Endothelial cell of umbilical vein (primary cell): ENCODE data around the gene DMD. TPM values are rescaled to one million over a fixed set of nuclear protein-coding genes. Genes with fewer than 3 reads are reported as not detected.

Source experiments
- BruUV-seq: library from RNA; stranded (reverse); fragments of 400-500 nt; replicated peaks from 2 replicates; lab custom pipeline; 2021; lab: Mats Ljungman, UMichigan
- CTCF ChIA-PET: fragments of 300-600, 350-600 bp; sonication (Branson Sonifier 250); formaldehyde crosslinking; loops from one replicate; lab custom pipeline; 2021; ENCODE audit warnings: antibody characterized with exemption, inconsistent platforms; lab: Charles Lee
- POLR2A ChIA-PET: fragments of 300-600, 350-600 bp; sonication (Branson Sonifier 250); formaldehyde crosslinking; loops from one replicate; lab custom pipeline; 2021; ENCODE audit warnings: antibody characterized with exemption, inconsistent platforms; lab: Charles Lee
- DNase-seq: peaks from one replicate; pipeline ENCODE4 v3.0.0-alpha.2; 2011; ENCODE audit warnings: low read depth, low spot score
- FAIRE-seq: peaks from 2 replicates; lab custom pipeline; 2011; peaks lifted over from hg19 to GRCh38; lab: Jason Lieb, UNC
- H2AFZ ChIP-seq: 2 replicates; pipeline ENCODE4 v1.6.0; 2012; ENCODE audit warnings: low read depth, low read length, control low read depth, inconsistent platforms
- H3K27ac ChIP-seq: 2 replicates; pipeline ENCODE4 v1.5.1; 2011; ENCODE audit warnings: low read depth, mild to moderate bottlenecking, control low read depth, low read length, moderate library complexity; ENCODE audit not compliant: insufficient read depth
- H3K27me3 ChIP-seq, 2 experiments: 2 replicates each; pipeline versions ENCODE4 v1.6.0 to v1.6.1; 2011; ENCODE audit warnings: low read length in 2 of 2, mixed read lengths in 1 of 2; ENCODE audit not compliant: control insufficient read depth in 2 of 2, insufficient read depth in 2 of 2
- H3K36me3 ChIP-seq, 2 experiments: 2 replicates in 1 of 2; 3 replicates in 1 of 2; pipeline ENCODE4 v1.5.1; 2011; ENCODE audit warnings: low read length in 2 of 2, mild to moderate bottlenecking in 1 of 2, moderate library complexity in 1 of 2; ENCODE audit not compliant: control insufficient read depth in 2 of 2, insufficient read depth in 2 of 2; ENCODE audit errors: extremely low read depth in 1 of 2
- H3K4me1 ChIP-seq: 3 replicates; pipeline ENCODE4 v1.5.1; 2011; ENCODE audit warnings: mild to moderate bottlenecking, low read length; ENCODE audit not compliant: control insufficient read depth, insufficient read depth; ENCODE audit errors: extremely low read depth
- H3K4me2 ChIP-seq: 2 replicates; pipeline ENCODE4 v1.6.1; 2011; ENCODE audit warnings: low read length, control low read depth, mixed read lengths; ENCODE audit not compliant: insufficient read depth
- H3K4me3 ChIP-seq, 3 experiments: fragments of 200-600 bp in 1 of 3; sonication (generic), shearing (Covaris generic) in 1 of 3; replicated peaks in 1 of 3; 2 replicates each; pipeline ENCODE4 v1.5.1; 2011 to 2016; ENCODE audit warnings: control low read depth in 3 of 3, low read length in 3 of 3, mild to moderate bottlenecking in 2 of 3, inconsistent platforms in 1 of 3, low read depth in 1 of 3, moderate library complexity in 1 of 3; ENCODE audit not compliant: insufficient read depth in 1 of 3
- H3K79me2 ChIP-seq: 2 replicates; pipeline ENCODE4 v1.6.0; 2012; ENCODE audit warnings: low read length, inconsistent platforms; ENCODE audit not compliant: control insufficient read depth, insufficient read depth
- H3K9ac ChIP-seq: replicated peaks from 2 replicates; pipeline ENCODE3; 2011; ENCODE audit warnings: low read length, control low read depth; ENCODE audit not compliant: insufficient read depth; ENCODE audit errors: extremely low read depth
- H3K9me1 ChIP-seq: replicated peaks from 3 replicates; pipeline ENCODE4 v1.6.0; 2011; ENCODE audit warnings: mild to moderate bottlenecking, low read length; ENCODE audit not compliant: control insufficient read depth, insufficient read depth; ENCODE audit errors: extremely low read depth
- H3K9me3 ChIP-seq: replicated peaks from 2 replicates; pipeline ENCODE4 v1.5.1; 2012; ENCODE audit warnings: low read length, inconsistent platforms; ENCODE audit not compliant: control insufficient read depth, insufficient read depth
- H4K20me1 ChIP-seq: replicated peaks from 2 replicates; pipeline ENCODE3; 2011; ENCODE audit warnings: mild to moderate bottlenecking, low read length; ENCODE audit not compliant: control insufficient read depth, insufficient read depth; ENCODE audit errors: extremely low read depth
- EZH2 ChIP-seq: IDR thresholded peaks from 2 replicates; pipeline ENCODE4 v1.6.1; 2012; ENCODE audit warnings: borderline replicate concordance, low read depth, mild to moderate bottlenecking, moderate library complexity, low read length, inconsistent platforms; ENCODE audit not compliant: severe bottlenecking
- FOS ChIP-seq: IDR thresholded peaks from 2 replicates; pipeline ENCODE4 v1.6.1; 2011; ENCODE audit warnings: mild to moderate bottlenecking, low read length, moderate library complexity, borderline replicate concordance; ENCODE audit not compliant: insufficient read depth
- GATA2 ChIP-seq: IDR thresholded peaks from 2 replicates; pipeline ENCODE4 v1.7.0; 2011; ENCODE audit warnings: low read depth, mild to moderate bottlenecking, moderate library complexity, mixed read lengths, low read length; ENCODE audit not compliant: insufficient read length, insufficient read depth
- JUN ChIP-seq: IDR thresholded peaks from 2 replicates; pipeline ENCODE4 v1.6.1; 2011; ENCODE audit warnings: borderline replicate concordance, low read depth; ENCODE audit not compliant: insufficient read length, insufficient read depth
- MAX ChIP-seq: IDR thresholded peaks from 2 replicates; pipeline ENCODE4 v1.6.1; 2011; ENCODE audit not compliant: insufficient read depth, insufficient read length
- MYC ChIP-seq: IDR thresholded peaks from one replicate; pipeline ENCODE4 v1.6.1; 2011; ENCODE audit warnings: mild to moderate bottlenecking, low read depth, low read length
- POLR2A ChIP-seq: IDR thresholded peaks from 2 replicates; pipeline ENCODE4 v1.6.1; 2012; ENCODE audit warnings: low read depth, mild to moderate bottlenecking, control low read depth, low read length
- POLR2AphosphoS5 ChIP-seq: IDR thresholded peaks from 2 replicates; pipeline ENCODE4 v1.6.1; 2012; ENCODE audit warnings: low read depth, mild to moderate bottlenecking, control low read depth, low read length, moderate library complexity; ENCODE audit not compliant: insufficient read depth
- dilution Hi-C: fragments of 300-500 bp; cut with MboI; formaldehyde crosslinking; loops from one replicate; pipeline ENCODE4 v1.15.0; 2019; ENCODE audit warnings: low sequenced_read_pairs; ENCODE audit not compliant: extremely low pct_ligation_motif_present
- intact Hi-C: fragments of 100-400 bp; cut with micrococcal nuclease; formaldehyde crosslinking; loops from one replicate; pipeline ENCODE4 v1.10.0; 2022
- polyA plus RNA-seq, 4 experiments: library from polyadenylated mRNA; depleted of rRNA in 3 of 4; stranded (reverse) in 3 of 4; unstranded in 1 of 4; fragments of >200 nt; gene quantifications; 2 replicates each; pipeline versions ENCODE4 v1.2.1 to v1.2.3, GENCODE V29; 2011 to 2012; ENCODE audit warnings: missing spikeins in 1 of 4
- total RNA-seq: library from RNA; stranded (reverse); gene quantifications from 2 replicates; pipeline ENCODE4 v1.2.3, GENCODE V29; 2021
- TF ChIP-seq, protein P1 (sequence below), 2 donors: IDR thresholded peaks; 1 replicate in 1 of 2; 2 replicates in 1 of 2; pipeline ENCODE4 v1.5.1; 2011; ENCODE audit warnings: low read length in 2 of 2, mild to moderate bottlenecking in 2 of 2, moderate library complexity in 2 of 2, control low read depth in 1 of 2, inconsistent platforms in 1 of 2, low read depth in 1 of 2; ENCODE audit not compliant: insufficient read depth in 1 of 2; ENCODE audit errors: extremely low read depth in 1 of 2

DMD gene
- total and polyA plus RNA-seq, 2 donors (not counting 3 experiments of a cell fraction or from before 2014, with no cell fraction given), result 7.3 to 9.0 TPM

DNA sequence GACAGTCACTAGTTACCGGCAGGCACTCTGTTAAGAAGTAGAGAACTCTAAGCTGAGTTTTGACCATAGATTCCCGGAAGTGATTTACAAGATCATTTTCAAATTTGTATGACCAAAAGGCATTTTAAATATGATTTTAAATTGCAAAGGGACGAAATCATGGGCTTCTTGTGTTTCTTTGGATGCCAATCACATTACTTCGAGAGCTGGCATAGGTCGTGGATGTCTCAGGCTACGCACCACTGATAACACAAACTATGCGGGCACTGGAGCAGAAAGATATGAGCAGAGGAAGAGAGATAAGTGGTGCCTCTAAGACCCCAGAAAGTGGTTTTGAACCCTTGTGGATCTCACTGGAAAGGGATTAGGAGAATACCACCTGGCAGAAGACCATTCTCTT lies 1845.3 kb downstream of the DMD start:
- Histone ChIP-seq H4K20me1 (no peaks in the 10 kb centered on the region), H3K4me3 (no peak overlapping the region), H3K4me1 (no peaks in the 10 kb centered on the region), H3K4me2 (no peak overlapping the region), H3K27ac (no peak overlapping the region), H2AFZ (no peak overlapping the region), H3K36me3 (no peaks in the 10 kb centered on the region), H3K9me1 (no peaks in the 10 kb centered on the region), H3K9ac (no peak overlapping the region), H3K9me3 (no peaks in the 10 kb centered on the region), H3K79me2 (no peaks in the 10 kb centered on the region), H3K27me3 (no peaks in the 10 kb centered on the region)
- BruUV-seq, result no TSS peak
- DNase-seq, result no peak
- ChIA-PET CTCF (interaction anchor here (1.3 kb wide), 1 partner anchor 57 kb away, joined by 3 read pairs; no protein-coding TSS in a partner anchor), POLR2A (interaction anchor here (0.5 kb wide), 1 partner anchor 100 kb away, joined by 12 read pairs; no protein-coding TSS in a partner anchor)
- dilution Hi-C loops, result no loop called here
- FAIRE-seq, result no peak
- TF ChIP-seq FOS (no peak), MYC (no peak), JUN (no peak), MAX (no peak), POLR2A (no peak), GATA2 (no peak), POLR2AphosphoS5 (no peak), EZH2 (no peak)
- TF ChIP-seq, protein P1, sequence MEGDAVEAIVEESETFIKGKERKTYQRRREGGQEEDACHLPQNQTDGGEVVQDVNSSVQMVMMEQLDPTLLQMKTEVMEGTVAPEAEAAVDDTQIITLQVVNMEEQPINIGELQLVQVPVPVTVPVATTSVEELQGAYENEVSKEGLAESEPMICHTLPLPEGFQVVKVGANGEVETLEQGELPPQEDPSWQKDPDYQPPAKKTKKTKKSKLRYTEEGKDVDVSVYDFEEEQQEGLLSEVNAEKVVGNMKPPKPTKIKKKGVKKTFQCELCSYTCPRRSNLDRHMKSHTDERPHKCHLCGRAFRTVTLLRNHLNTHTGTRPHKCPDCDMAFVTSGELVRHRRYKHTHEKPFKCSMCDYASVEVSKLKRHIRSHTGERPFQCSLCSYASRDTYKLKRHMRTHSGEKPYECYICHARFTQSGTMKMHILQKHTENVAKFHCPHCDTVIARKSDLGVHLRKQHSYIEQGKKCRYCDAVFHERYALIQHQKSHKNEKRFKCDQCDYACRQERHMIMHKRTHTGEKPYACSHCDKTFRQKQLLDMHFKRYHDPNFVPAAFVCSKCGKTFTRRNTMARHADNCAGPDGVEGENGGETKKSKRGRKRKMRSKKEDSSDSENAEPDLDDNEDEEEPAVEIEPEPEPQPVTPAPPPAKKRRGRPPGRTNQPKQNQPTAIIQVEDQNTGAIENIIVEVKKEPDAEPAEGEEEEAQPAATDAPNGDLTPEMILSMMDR (IDR thresholded peaks at IDR 0.05; ENCODE audit: extremely low read depth in 1 of 2, insufficient read depth in 1 of 2, low read depth in 1 of 2, low read length in 2 of 2), result no peak
- intact Hi-C loops, result no loop called here
